CD4-positive, alpha-beta T cell treated with Interleukin-6 at 100 ng/mL for 8 hours (primary cell): ENCODE measurements around the gene ASCL2.
"Not testable (repeated sequence)": the region's sequence is repeated elsewhere in the genome, so short reads cannot be mapped to it uniquely, and the experiment has no call there.

ENCODE experiments used
- DNase-seq: peaks from one replicate; pipeline ENCODE4 v3.0.0-alpha.2; 2020; ENCODE audit warnings: mixed read lengths, low spot score

Gene ASCL2

GRCh38 chr11:2259466-2259830 lies 10.9 kb downstream of the ASCL2 start:
- DNase-seq = no peak

DNA sequence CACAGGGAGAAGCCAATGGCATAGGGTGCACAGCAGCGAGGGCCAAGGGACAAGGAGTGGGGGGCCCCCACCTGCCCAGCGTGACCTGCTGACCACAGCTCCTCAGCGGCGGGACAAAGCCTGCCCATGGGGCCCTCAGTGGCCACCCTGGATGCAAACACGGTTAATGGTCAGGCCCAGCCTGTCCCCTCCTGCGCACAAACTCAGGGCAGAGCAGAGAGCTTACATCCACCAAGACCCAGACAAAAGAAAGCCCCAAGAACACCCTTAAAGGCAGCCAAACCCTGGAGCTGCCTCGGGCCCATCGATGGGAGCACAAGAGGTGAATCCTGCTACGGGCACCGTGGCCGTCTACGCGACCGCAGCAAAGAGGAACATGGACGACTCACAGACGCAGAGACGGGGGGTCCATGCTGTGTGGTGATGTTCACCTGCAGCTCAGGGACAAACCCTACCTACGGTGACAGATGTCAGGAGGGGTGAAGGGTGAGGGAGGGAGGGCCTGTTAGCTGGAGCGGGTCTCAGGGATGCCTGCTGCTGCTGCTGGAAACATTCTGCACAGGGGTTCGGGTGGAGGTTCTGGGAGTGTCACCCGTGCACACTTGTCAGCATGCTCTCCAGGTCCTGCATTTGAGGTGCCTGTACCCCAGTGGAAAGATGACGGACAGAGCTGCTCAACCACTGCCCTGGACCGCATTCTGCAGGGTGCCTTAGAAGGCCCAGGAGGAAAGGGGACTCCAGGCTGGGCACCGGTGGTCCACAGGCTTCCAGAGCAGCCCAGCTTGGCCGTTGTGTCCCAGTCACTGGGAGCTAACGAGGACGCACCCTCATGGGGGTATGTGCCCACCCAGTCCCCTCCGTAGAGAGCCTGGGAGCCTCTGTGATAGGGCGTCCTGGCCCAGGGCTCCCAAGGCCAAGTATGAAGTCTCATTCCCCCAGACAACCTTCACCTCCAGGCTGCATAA lies 11.6 kb downstream of the ASCL2 start:
- no peak for DNase-seq

GRCh38 chr11:2256951-2257700 lies 13.3 kb downstream of the ASCL2 start:
- DNase-seq = no peak

DNA sequence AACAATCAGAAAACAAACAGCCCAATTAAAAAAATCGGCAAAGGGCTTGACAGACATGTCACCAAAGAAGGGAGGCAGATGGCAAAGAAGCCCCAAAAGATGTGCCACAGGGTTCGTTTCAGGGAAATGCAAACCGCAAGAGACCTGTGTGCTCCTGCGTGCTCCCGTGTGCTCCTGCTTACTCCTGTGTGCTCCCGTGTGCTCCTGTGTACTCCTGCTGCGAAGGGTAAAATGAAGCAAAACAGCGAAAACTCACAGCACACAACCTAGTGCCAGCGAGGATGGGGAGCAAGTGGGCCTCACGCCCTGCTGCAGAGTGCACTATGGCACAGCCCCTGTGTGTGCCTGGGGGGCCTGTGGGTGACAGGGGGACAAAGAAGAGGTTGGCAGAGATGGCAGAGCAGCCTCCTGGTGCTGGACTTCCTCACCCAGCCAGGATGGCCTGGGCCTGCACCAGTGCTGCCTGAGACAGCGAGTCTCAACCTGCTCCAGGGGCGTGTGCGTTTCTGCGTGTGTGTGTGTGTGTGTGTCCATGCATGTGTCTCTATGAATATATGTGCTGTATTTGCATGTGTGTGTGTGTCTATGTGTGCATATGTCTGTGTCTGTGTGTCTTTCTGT lies 14.0 kb downstream of the ASCL2 start:
- no peak for DNase-seq

GRCh38 chr11:2252018-2252417 lies 18.4 kb downstream of the ASCL2 start:
- no peak for DNase-seq

GRCh38 chr11:2251138-2251537 lies 19.2 kb downstream of the ASCL2 start:
- DNase-seq = no peak

DNA sequence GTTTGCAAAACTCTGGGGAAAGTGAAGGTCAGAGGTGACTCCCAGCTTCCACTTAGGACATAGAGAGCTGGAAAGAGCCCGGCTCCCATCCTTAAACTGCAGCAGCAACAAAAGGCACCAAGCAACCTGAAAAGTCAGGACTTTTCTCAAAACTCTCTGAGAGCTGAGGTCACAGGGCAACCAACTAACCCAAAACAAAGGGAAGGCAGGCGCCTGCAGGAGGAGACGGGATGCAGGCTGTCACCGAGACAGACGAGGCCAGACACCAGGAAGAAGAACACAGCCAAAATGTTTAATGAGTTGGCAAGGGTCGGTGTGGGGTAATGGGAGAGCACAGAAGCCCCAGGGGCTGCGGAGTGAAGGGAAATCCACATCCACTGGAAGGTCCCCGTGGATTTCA lies 19.9 kb downstream of the ASCL2 start:
- DNase-seq = no peak

DNA sequence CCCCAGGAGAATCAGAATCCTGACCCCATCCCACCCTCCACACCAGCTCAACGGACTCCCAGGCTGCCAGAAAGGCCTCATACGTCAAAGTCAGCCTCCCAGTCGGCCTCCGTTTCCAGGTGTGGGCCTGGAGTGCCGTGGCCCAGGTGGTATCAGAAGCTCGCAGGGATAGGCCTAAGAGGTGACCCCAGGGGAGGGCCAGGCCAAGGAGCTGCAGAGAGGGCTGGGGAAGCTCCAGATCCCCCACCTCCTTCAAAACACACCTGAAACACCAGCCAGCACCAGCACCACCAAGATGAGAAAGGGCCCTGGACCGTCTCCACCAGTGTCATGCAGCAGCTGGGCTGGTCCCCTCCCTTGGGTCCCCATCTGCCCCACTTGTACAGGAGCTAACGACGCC lies 20.3 kb downstream of the ASCL2 start:
- DNase-seq = no peak

- no peak for DNase-seq
Observed at GRCh38 chr11:2249189-2249916, 21.0 kb downstream of the ASCL2 start.

- no peak for DNase-seq
Observed at GRCh38 chr11:2248762-2249161, 21.6 kb downstream of the ASCL2 start.

GRCh38 chr11:2248242-2248641 lies 22.1 kb downstream of the ASCL2 start:
- DNase-seq = no peak

DNA sequence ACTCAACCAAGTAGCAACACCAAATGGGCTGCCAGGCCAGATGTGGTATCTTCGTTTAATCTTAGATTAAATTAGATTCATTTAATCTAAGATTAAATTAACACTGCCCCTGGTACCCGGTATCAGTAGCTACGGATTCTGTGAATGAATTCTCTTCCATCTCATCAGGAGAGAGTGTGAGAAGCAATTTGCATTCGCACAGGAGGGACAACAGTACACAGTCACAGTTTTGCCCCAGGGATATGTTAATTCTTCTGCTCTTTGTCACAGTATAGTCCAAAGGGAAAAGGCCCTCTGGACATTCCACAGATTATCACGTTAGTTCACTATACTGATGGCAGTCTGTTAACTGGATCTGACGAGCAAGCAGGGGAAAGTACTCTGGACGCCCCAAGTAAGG lies 22.9 kb downstream of the ASCL2 start:
- DNase-seq = no peak

DNA sequence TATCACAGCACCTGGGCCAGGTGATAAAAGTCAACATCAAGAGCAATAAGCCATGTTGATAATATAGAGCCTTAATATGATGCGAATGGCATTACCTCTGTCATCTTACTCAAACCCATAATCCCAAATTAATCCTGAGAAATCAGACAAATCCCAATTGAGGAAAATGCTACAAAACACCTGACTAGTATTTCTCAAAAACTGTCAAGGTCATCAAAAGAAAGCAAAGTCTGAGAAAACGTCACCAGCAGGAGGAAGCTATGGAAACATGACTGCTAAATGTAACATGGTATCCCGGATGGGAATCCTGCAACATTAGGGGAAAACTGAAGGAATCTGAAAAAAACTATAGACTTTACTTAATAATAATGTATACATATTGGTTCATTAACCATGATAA lies 29.6 kb downstream of the ASCL2 start:
- DNase-seq = no peak

GRCh38 chr11:2237457-2238238 lies 32.7 kb downstream of the ASCL2 start:
- no peak for DNase-seq

GRCh38 chr11:2236381-2237134 lies 33.8 kb downstream of the ASCL2 start:
- not testable (repeated sequence) for DNase-seq

DNA sequence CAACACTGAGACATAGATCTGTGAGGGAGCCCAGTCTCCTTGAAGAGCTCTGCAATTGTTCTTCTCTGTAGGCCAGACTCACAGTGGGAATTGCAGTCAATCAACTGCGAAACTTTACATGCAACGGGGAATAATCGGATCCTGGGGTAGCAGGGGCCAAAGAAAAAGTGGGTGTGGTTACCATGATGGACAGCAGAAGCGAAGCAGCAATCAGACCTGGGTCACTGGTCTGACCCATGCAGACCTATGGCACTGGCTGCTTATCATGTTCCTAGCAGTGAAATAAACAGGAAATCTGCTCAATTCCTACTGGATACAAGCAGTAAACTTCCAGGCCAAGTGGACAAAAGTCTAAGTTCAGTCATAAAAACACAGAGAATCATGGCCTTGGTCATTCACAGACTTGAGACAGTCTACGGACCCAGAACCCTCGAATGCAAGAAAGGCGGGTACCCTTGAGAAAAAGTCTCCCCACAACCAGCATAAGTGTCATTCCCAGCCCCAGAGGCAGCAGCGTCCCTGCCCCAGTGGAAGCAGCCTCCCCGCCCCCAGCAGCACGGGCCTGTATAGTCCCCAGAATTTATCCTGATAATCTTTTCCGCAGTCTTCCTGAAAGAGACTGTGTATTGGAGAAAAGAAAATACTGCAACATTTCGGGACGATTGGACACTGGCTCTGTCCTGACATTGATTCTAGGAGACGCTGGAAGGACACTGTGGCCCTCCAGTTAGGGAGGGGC lies 34.6 kb downstream of the ASCL2 start:
- no peak for DNase-seq

GRCh38 chr11:2234963-2235362 lies 35.4 kb downstream of the ASCL2 start:
- no peak for DNase-seq

- no peak for DNase-seq
Observed at GRCh38 chr11:2233693-2234455, 36.5 kb downstream of the ASCL2 start.

DNA sequence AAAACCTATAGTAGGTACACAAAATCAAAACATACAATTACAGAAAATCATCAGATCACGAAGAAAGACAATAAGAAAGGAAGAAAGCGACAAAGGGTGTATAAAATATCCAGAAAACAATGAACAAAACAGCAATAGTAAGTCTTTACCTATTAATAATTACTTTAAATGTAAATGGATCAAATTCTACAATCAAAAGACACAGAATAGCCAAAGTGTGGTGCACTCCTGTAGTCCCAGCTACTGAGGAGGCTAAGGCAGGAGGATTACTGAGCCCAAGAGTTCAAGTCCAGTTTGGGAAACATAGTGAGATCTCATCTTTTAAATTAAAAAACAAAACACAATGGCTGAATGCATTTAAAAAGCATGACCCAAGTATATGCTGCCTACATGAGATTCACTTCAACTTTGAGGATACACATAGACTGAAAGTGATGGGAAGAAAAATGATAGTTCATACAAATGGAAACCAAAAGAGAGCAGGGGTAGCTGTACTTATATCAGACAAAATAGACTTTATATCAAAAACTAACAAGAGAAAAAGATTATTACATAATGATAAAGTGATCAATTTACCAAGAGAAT lies 40.6 kb downstream of the ASCL2 start:
- DNase-seq = no peak
